DMS114 treated with DMSO at 0.1 percent for 48 hours (cell line): ENCODE measurements around the gene SEC63.
"Not testable (repeated sequence)": the region's sequence is repeated elsewhere in the genome, so short reads cannot be mapped to it uniquely, and the experiment has no call there.

Source experiments
- DNase-seq: peaks from one replicate; lab custom pipeline; 2025; ENCODE audit not compliant: unreplicated experiment; lab: John Stamatoyannopoulos, UW

SEC63 gene

DNA sequence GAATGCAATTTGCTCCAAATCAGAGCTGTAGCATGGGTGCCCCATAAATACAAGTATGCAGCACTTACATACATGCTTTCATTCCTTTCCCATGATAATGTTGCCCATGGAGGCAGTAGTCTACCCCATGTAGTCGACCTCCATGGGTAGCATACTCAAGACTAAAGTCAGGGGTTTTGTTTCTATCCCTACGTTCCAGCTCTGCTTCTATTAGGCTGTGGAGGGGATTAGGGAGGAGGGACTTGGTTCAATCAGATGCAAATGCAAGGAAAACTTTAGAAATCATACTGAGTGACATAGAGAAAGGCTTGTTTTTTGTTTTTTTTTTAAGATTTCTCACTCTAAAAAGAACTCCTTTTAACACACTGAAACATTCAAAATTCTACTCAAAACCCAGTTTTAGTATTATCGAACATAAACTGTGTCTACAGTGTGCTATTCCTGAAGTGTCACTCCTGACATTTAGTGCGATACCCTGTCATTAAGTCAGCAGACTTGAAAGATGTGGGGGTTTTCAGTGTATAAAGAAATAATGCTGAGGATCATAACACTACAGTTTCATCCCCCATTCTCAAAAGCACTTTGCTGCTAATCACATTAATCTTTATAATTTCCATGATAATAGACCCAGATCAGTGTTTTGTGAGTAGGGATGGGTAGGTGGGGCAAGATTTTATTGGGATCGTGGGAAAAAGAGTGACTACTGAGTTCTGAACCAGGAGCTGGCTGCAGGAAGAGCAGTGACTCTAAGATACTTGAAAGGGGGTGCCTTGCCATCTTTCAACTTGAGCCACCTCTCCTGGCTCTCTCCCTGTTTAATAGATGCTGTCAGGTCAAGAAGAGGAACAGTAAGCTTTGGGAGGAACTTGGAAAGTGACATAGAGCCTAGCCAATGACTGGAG is 93.5 kb downstream of the SEC63 start:
- no peak for DNase-seq

- no peak for DNase-seq
Observed at GRCh38 chr6:107862383-107862782, 95.6 kb downstream of the SEC63 start.

GRCh38 chr6:107860963-107861362 is 97.0 kb downstream of the SEC63 start:
- DNase-seq, result not testable (repeated sequence)

- not testable (repeated sequence) for DNase-seq
Observed at GRCh38 chr6:107860144-107860543, 97.9 kb downstream of the SEC63 start.

- no peak for DNase-seq
Observed at GRCh38 chr6:107853230-107853629, 104.8 kb downstream of the SEC63 start.

DNA sequence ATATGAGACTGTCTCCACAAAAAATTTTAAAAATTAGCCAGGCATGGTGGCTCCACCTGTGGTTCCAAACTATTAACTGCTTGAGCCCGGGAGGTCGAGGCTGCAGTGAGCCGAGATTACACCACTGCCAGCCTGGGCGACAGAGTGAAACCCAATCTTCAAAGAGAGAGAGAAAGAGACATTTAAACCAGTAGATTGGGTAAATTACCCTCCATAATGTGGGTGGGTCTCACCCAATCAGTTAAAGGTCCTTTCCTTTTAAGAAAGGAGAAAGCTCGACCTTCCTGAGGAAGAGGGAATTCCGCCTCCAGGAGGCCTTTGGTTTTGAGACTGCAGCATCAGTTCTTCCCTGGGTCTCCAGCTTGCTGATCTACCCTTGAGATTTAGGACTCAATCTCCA is 108.7 kb downstream of the SEC63 start:
- no peak for DNase-seq

- peak; percentile 66 for DNase-seq
Observed at GRCh38 chr6:107847844-107848802, 109.9 kb downstream of the SEC63 start.

GRCh38 chr6:107846262-107846795 is 111.7 kb downstream of the SEC63 start:
- no peak for DNase-seq

DNA sequence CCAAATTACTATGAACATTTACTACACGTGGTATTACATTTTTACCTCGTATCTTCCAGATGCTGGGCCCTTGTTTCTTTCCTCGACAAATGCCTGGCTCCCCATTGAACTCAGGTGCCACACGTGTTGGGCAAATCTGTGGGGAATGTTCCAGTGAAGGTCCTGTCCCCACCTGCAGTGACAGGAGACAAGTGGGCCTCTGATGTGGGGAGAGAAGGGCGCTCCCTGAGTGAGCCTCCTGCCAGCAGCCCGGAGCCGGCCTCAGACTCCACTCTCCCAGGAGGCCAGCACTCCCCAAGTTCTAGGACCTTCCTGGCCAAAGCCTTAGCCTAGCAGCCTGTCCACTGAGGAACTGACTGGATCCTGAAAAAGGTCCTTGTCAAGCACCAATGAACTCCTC is 112.2 kb downstream of the SEC63 start:
- no peak for DNase-seq

DNA sequence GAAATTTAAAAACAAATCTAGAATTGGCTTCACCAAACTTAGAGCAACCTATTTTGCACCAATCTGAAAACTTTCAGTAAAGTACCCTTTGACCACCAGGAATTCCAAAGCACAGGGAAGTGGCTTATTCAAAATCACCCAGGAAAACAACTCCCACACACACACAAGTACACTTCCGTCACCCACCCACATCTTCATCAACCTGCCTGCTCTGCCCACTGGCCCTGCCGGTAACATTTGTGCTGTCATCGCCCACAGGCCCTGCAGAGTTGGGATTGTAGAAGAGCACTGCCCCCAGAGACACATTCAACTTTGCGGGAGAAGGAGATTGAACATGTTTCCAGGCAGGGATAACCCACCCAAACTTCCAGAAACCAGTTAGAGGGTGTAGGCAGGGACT is 114.6 kb downstream of the SEC63 start:
- no peak for DNase-seq

- no peak for DNase-seq
Observed at GRCh38 chr6:107841275-107841670, 116.7 kb downstream of the SEC63 start.

DNA sequence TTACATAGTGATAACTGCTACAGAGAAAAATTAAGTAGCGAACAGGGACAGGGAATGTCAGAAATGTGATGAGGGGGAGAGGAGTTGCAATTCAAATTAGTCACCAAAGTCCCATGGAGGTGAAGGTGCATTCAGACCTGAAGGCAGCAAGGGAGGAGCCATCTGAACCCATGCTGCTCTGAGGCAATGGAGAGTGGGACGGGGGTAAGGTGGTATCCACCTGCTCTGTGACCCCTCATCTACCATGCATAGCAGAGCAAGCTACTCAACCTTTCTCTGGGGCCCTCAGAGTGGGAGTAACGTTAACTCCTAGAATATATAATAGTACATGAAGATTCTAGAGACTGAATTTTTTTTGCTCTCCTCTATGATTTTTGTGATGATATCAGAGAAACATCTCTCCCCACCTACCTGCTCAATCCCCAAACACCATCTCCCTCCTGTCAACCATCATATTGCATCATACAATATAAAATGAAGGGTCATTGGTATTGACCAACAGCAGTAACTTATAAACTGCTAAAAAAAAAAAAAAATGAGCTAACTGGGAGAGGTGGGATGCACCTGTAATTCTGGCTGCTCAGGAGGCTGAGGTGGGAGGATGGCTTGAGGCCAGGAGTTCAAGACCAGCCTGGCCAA is 117.3 kb downstream of the SEC63 start:
- DNase-seq, result no peak

DNA sequence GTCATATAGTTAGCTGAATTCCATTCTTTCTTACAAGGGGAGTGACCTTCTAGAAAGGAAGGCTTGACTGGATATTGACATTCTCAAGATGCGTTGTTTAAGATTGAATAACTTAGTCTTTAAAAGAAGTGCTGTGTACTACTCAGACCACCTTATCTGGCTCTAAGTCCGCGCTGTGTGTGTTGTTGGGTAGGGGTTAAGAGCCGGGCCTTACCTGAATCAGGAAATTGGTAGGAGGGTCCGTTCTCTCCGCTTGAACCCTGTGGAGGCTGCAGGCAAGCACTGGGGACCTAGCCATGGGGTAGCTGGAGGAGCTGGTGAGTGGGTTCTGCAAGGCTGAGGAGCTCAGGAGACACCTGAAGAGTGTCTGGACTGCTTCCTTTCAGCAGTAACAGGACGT is 124.9 kb downstream of the SEC63 start:
- no peak for DNase-seq

DNA sequence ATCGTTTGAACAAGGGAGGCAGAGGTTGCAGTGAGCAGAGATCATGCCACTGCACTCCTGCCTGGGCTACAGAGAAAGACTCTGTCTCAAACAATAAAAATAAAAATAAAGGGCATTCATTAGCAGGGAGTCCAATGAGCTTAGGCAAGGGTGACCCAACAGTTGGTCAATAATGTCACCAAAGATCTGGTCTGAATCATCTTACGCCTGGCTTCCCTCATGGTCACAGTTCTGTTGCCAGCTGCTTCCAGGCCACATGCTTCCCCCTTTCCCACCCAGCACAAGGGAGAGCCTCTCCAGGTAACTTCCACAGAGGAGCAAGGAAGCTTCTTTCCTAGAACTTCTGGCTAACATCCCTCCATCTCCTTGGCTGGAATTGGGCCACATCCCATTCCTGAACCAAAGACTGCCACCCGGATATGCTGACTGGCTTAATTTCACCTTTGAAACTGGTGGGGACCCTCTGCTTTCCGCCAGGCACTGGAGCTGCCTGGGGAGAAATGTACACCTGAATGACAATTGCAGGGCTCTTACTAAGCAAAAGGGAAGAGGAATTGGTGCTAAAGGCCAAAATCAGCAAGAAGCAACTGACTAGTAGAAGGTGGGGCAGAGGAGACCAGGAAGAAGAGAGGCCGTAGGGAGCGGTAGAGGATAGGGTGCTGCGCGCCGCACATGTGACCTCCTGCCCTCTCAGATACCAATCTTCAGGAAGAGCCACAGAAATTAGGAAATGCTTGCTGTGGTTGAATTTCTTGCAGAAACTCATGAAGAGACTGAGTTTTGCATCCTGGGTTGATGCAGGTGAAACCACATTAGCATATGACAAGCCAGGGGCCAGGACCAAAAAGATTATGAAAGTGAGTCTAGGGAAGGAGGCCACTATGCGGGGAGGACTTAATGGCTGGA is 125.6 kb downstream of the SEC63 start:
- no peak for DNase-seq

GRCh38 chr6:107830060-107830459 is 127.9 kb downstream of the SEC63 start:
- DNase-seq, result no peak

- DNase-seq, result no peak
Observed at GRCh38 chr6:107827541-107827940, 130.5 kb downstream of the SEC63 start.

- DNase-seq, result no peak
Observed at GRCh38 chr6:107823047-107823557, 134.9 kb downstream of the SEC63 start.

GRCh38 chr6:107822176-107823046 is 135.6 kb downstream of the SEC63 start:
- DNase-seq, result no peak

- DNase-seq, result no peak
Observed at GRCh38 chr6:107821591-107821990, 136.4 kb downstream of the SEC63 start.
